Astrocyte of the spinal cord (primary cell): Measurements from ENCODE around the gene SORL1-AS1.

Experiments
- DNase-seq: peaks from one replicate; pipeline ENCODE4 v3.0.0; 2011; ENCODE audit warnings: low read depth, low spot score
- H3K4me3 ChIP-seq: 2 replicates; pipeline ENCODE4 v1.5.1; 2011; ENCODE audit warnings: low read depth, mild to moderate bottlenecking, low read length, moderate library complexity
- CTCF ChIP-seq: IDR thresholded peaks from 2 replicates; pipeline ENCODE4 v1.5.1; 2012; ENCODE audit warnings: low read depth, mild to moderate bottlenecking, low read length, inconsistent platforms
- in situ Hi-C: cut with HindIII; loops from 2 replicates; pipeline ENCODE4 v1.10.0; 2017; ENCODE audit warnings: low sequenced_read_pairs

Gene SORL1-AS1

GRCh38 chr11:121489823-121490222 is 37.1 kb upstream of the SORL1-AS1 start:
- DNase-seq: no peak
- in situ Hi-C loops: no loop called here
- no peak for TF ChIP-seq CTCF
- H3K4me3 ChIP-seq: no peak overlapping the region

GRCh38 chr11:121488641-121489040 is 35.9 kb upstream of the SORL1-AS1 start:
- no peak overlapping the region for H3K4me3 ChIP-seq
- DNase-seq: no peak
- no peak for TF ChIP-seq CTCF
- in situ Hi-C loops: no loop called here

- no peak for DNase-seq
- no peak overlapping the region for H3K4me3 ChIP-seq
- TF ChIP-seq CTCF: no peak
- in situ Hi-C loops: no loop called here
These were observed 35.4 kb upstream of the SORL1-AS1 start for GRCh38 chr11:121488170-121488569.

GRCh38 chr11:121487191-121487590 is 34.4 kb upstream of the SORL1-AS1 start:
- in situ Hi-C loops: no loop called here
- DNase-seq: no peak
- H3K4me3 ChIP-seq: no peak overlapping the region
- no peak for TF ChIP-seq CTCF

- TF ChIP-seq CTCF: no peak
- no peak overlapping the region for H3K4me3 ChIP-seq
- no peak for DNase-seq
- in situ Hi-C loops: no loop called here
These were observed 33.3 kb upstream of the SORL1-AS1 start for GRCh38 chr11:121486054-121486453.

- TF ChIP-seq CTCF: no peak
- no peak for DNase-seq
- in situ Hi-C loops: no loop called here
- H3K4me3 ChIP-seq: no peak overlapping the region
These were observed 32.4 kb upstream of the SORL1-AS1 start for GRCh38 chr11:121485216-121485615.

- no peak overlapping the region for H3K4me3 ChIP-seq
- no peak for DNase-seq
- in situ Hi-C loops: no loop called here
- no peak for TF ChIP-seq CTCF
These were observed 31.2 kb upstream of the SORL1-AS1 start for GRCh38 chr11:121483805-121484480.
